HepG2 (cell line): ENCODE results near the gene BSN. TPM values are rescaled to one million over a fixed set of nuclear protein-coding genes. Genes with fewer than 3 reads are reported as not detected.

ENCODE experiments used
- CTCF ChIP-seq: sonication (generic); formaldehyde crosslinking; IDR thresholded peaks from 2 replicates; pipeline ENCODE4 v1.5.0; 2020; ENCODE audit warnings: mild to moderate bottlenecking, missing genetic modification reagents, moderate library complexity
- FOXP1 ChIP-seq, 2 experiments: fragments of 450-650 bp in 1 of 2; IDR thresholded peaks; 2 replicates each; pipeline ENCODE4 v1.6.1; 2017 to 2018; ENCODE audit warnings: antibody characterized with exemption in 1 of 2
- HNRNPH1 ChIP-seq: fragments of 200-400 bp; formaldehyde crosslinking; optimal IDR thresholded peaks from 2 replicates; pipeline ENCODE3; 2017; ENCODE audit warnings: mild to moderate bottlenecking, low read depth, low read length
- KAT2B ChIP-seq: fragments of 150-350 bp; IDR thresholded peaks from 2 replicates; pipeline ENCODE4 v1.6.1; 2014; ENCODE audit warnings: low read depth, low read length, borderline replicate concordance
- KMT2A ChIP-seq: sonication (generic); formaldehyde crosslinking; IDR thresholded peaks from 2 replicates; pipeline ENCODE4 v1.4.0; 2020; ENCODE audit warnings: missing genetic modification reagents
- NONO ChIP-seq, 2 experiments: fragments of 450-650 bp in 1 of 2; sonication (generic) in 1 of 2; formaldehyde crosslinking in 1 of 2; IDR thresholded peaks in 1 of 2; conservative IDR thresholded peaks in 1 of 2; 2 replicates each; pipeline versions ENCODE4 v1.6.1 to v1.8.0; 2017 to 2022; ENCODE audit warnings: mild to moderate bottlenecking in 1 of 2, missing genetic modification reagents in 1 of 2, moderate library complexity in 1 of 2
- RBFOX2 ChIP-seq: fragments of 200-400 bp; formaldehyde crosslinking; IDR thresholded peaks from 2 replicates; pipeline ENCODE4 v1.6.1; 2017; ENCODE audit warnings: low read depth, mild to moderate bottlenecking, low read length
- RXRA ChIP-seq: sonication (generic); formaldehyde crosslinking; IDR thresholded peaks from 2 replicates; pipeline ENCODE4 v1.5.1; 2020; ENCODE audit warnings: missing genetic modification reagents
- TIGD3 ChIP-seq: sonication (generic); formaldehyde crosslinking; IDR thresholded peaks from 2 replicates; pipeline ENCODE4 v1.5.1; 2020; ENCODE audit warnings: mild to moderate bottlenecking, missing genetic modification reagents, borderline replicate concordance
- ZC3H13 ChIP-seq: sonication (generic); formaldehyde crosslinking; IDR thresholded peaks from 2 replicates; pipeline ENCODE4 v1.8.1; 2023; ENCODE audit warnings: mild to moderate bottlenecking, missing genetic modification reagents, moderate library complexity
- ZFP90 ChIP-seq: sonication (generic); formaldehyde crosslinking; IDR thresholded peaks from 2 replicates; pipeline ENCODE4 v1.8.0; 2022; ENCODE audit warnings: missing genetic modification reagents, mild to moderate bottlenecking, inconsistent platforms, borderline replicate concordance
- ZGPAT ChIP-seq: IDR thresholded peaks from 2 replicates; pipeline ENCODE4 v1.6.1; 2016; ENCODE audit warnings: mild to moderate bottlenecking
- ZNF17 ChIP-seq: sonication (generic); formaldehyde crosslinking; IDR thresholded peaks from 2 replicates; pipeline ENCODE4 v1.5.0; 2020; ENCODE audit warnings: mild to moderate bottlenecking, missing genetic modification reagents
- ZNF550 ChIP-seq: sonication (generic); formaldehyde crosslinking; IDR thresholded peaks from 2 replicates; pipeline ENCODE4 v1.4.0; 2020; ENCODE audit warnings: mild to moderate bottlenecking, missing genetic modification reagents, borderline replicate concordance
- ZNF7 ChIP-seq: IDR thresholded peaks from 2 replicates; pipeline ENCODE4 v1.6.1; 2016; ENCODE audit warnings: missing biosample characterization, missing genetic modification reagents
- ZSCAN20 ChIP-seq: sonication (generic); formaldehyde crosslinking; IDR thresholded peaks from 2 replicates; pipeline ENCODE4 v1.4.0; 2020; ENCODE audit warnings: missing genetic modification reagents, mild to moderate bottlenecking, borderline replicate concordance
- polyA plus RNA-seq, 8 experiments: library from polyadenylated mRNA; depleted of rRNA in 3 of 8; stranded (reverse) in 7 of 8; unstranded in 1 of 8; fragments of >200 nt; fragmentation: Illumina TruSeq in 4 of 8; extraction: Trizol in 4 of 8; gene quantifications; 2 replicates each; pipeline versions ENCODE4 v1.2.1 to v1.2.3, GENCODE V29; 2011 to 2016; ENCODE audit warnings: low read depth in 4 of 8, missing spikeins in 1 of 8, mixed read lengths in 1 of 8; ENCODE audit not compliant: insufficient read depth in 1 of 8
- total RNA-seq, 5 experiments: library from RNA; depleted of rRNA; stranded (reverse); fragments of >200 nt; fragmentation: Illumina TruSeq; extraction: Trizol; gene quantifications; 2 replicates each; pipeline ENCODE4 v1.2.3, GENCODE V29; 2016; ENCODE audit warnings: low read depth in 1 of 5
- TF ChIP-seq, protein P1 (sequence below): sonication (generic); formaldehyde crosslinking; IDR thresholded peaks from 2 replicates; pipeline ENCODE4 v1.4.0; 2020; ENCODE audit warnings: missing genetic modification reagents
- TF ChIP-seq, protein P2 (sequence below): sonication (generic); formaldehyde crosslinking; IDR thresholded peaks from 2 replicates; pipeline ENCODE4 v1.9.0; 2021; ENCODE audit warnings: missing genetic modification reagents, mild to moderate bottlenecking, borderline replicate concordance
- TF ChIP-seq, protein P3 (sequence below): sonication (generic); formaldehyde crosslinking; IDR thresholded peaks from 2 replicates; pipeline ENCODE4 v1.8.0; 2022; ENCODE audit warnings: missing genetic modification reagents, mild to moderate bottlenecking, borderline replicate concordance

BSN gene
- total and polyA plus RNA-seq, 2 of the 13 experiments (the other 11 are each of a cell fraction or from before 2014, with no cell fraction given) = 0.42 to 0.86 TPM

GRCh38 chr3:49673715-49674496 lies 119.6 kb downstream of the BSN start, which contains the start of gene APEH (continued):
- TF ChIP-seq, protein P1, sequence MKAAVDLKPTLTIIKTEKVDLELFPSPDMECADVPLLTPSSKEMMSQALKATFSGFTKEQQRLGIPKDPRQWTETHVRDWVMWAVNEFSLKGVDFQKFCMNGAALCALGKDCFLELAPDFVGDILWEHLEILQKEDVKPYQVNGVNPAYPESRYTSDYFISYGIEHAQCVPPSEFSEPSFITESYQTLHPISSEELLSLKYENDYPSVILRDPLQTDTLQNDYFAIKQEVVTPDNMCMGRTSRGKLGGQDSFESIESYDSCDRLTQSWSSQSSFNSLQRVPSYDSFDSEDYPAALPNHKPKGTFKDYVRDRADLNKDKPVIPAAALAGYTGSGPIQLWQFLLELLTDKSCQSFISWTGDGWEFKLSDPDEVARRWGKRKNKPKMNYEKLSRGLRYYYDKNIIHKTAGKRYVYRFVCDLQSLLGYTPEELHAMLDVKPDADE = no peak
- no peak for TF ChIP-seq NONO (IDR thresholded peaks at IDR 0.05)
- peak; percentile 74; the same call in 1 of the 2 replicates for TF ChIP-seq NONO (CRISPR knock-in tag; conservative IDR thresholded peaks at IDR 0.05)
- TF ChIP-seq KMT2A (CRISPR knock-in tag) = peak; percentile 57; the same call in 1 of the 2 replicates
- peak; percentile 77 for TF ChIP-seq ZC3H13 (CRISPR knock-in tag)
- TF ChIP-seq KAT2B = no peak
- TF ChIP-seq, protein P2, sequence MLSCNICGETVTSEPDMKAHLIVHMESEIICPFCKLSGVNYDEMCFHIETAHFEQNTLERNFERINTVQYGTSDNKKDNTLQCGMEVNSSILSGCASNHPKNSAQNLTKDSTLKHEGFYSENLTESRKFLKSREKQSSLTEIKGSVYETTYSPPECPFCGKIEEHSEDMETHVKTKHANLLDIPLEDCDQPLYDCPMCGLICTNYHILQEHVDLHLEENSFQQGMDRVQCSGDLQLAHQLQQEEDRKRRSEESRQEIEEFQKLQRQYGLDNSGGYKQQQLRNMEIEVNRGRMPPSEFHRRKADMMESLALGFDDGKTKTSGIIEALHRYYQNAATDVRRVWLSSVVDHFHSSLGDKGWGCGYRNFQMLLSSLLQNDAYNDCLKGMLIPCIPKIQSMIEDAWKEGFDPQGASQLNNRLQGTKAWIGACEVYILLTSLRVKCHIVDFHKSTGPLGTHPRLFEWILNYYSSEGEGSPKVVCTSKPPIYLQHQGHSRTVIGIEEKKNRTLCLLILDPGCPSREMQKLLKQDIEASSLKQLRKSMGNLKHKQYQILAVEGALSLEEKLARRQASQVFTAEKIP (CRISPR knock-in tag) = no peak
- TF ChIP-seq ZNF7 (CRISPR knock-in tag) = no peak
- peak; percentile 58; the same call in 1 of the 2 replicates for TF ChIP-seq RXRA (CRISPR knock-in tag)
- TF ChIP-seq ZNF17 (CRISPR knock-in tag) = no peak
- peak; percentile 74 for TF ChIP-seq ZGPAT (CRISPR knock-in tag)
- TF ChIP-seq CTCF (CRISPR knock-in tag) = no peak
- peak; percentile 14 for TF ChIP-seq HNRNPH1
- no peak for TF ChIP-seq TIGD3 (CRISPR knock-in tag)
- peak; percentile 94; the same call in 1 of the 2 replicates for TF ChIP-seq ZFP90
- no peak for TF ChIP-seq ZNF550 (CRISPR knock-in tag)
- TF ChIP-seq ZSCAN20 (CRISPR knock-in tag) = no peak
- TF ChIP-seq FOXP1 (IDR thresholded peaks at IDR 0.05) = no peak
- no peak for TF ChIP-seq FOXP1 (CRISPR knock-in tag; IDR thresholded peaks at IDR 0.05)
- TF ChIP-seq, protein P3, sequence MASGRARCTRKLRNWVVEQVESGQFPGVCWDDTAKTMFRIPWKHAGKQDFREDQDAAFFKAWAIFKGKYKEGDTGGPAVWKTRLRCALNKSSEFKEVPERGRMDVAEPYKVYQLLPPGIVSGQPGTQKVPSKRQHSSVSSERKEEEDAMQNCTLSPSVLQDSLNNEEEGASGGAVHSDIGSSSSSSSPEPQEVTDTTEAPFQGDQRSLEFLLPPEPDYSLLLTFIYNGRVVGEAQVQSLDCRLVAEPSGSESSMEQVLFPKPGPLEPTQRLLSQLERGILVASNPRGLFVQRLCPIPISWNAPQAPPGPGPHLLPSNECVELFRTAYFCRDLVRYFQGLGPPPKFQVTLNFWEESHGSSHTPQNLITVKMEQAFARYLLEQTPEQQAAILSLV (CRISPR knock-in tag) = no peak; the same call in 1 of the 2 replicates
- peak; percentile 88 for TF ChIP-seq RBFOX2
